ENCODE data around the gene MFN1. TPM values are rescaled to one million over a fixed set of nuclear protein-coding genes. Genes with fewer than 3 reads are reported as not detected.
"Not testable (repeated sequence)": the region's sequence is repeated elsewhere in the genome, so short reads cannot be mapped to it uniquely, and the experiment has no call there.

Gene MFN1
- 30.1 TPM for polyA plus RNA-seq (2013, experiment 1 of 2; ENCODE audit: insufficient read length)
- 44.7 TPM for polyA plus RNA-seq (2013, experiment 2 of 2; ENCODE audit: insufficient read length)

DNA sequence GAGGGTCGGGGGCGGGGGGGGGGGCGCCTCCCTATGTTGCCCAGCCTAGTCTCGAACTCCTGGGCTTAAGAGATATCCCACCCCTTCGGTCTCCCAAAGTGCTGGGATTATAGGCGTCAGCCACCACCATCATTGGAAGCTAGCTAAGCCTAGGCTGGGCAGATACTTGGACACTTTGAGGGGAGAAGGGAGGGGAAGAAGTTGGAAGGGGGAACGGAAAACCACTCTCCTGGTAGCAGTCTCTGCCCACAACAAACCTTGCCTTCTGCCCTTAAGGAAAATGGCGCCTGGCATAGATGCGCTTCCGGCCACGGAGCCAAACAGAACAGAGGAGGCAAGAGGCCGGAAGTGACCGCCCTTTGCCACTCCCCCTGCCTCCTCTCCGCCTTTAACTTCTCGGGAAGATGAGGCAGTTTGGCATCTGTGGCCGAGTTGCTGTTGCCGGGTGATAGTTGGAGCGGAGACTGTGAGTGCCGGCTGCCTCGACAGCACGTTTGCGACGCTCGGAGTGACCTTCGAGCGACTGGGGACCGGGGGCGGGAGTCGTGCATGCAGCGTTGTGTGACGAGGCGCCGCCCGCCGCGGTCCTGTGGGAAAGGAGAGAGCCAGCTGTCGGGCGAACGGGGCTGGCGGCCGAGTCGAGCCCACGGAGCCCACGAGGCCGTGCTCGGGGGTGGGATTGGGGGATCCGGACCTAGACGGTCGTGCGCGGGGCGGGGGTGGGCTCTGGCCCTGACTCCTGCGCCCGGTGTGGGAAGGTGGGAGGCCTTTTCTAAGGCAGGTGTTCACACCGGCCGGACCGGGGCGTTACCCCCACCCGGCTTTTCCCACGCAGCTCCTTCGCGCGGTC is at the start of gene MFN1:
Gene MFN1, plus strand, starts transcription at position 365 of the 850 bp plus-strand sequence. CDS start 1,143 bp downstream, outside the sequence.
- DNase-seq = peak; percentile 97

DNA sequence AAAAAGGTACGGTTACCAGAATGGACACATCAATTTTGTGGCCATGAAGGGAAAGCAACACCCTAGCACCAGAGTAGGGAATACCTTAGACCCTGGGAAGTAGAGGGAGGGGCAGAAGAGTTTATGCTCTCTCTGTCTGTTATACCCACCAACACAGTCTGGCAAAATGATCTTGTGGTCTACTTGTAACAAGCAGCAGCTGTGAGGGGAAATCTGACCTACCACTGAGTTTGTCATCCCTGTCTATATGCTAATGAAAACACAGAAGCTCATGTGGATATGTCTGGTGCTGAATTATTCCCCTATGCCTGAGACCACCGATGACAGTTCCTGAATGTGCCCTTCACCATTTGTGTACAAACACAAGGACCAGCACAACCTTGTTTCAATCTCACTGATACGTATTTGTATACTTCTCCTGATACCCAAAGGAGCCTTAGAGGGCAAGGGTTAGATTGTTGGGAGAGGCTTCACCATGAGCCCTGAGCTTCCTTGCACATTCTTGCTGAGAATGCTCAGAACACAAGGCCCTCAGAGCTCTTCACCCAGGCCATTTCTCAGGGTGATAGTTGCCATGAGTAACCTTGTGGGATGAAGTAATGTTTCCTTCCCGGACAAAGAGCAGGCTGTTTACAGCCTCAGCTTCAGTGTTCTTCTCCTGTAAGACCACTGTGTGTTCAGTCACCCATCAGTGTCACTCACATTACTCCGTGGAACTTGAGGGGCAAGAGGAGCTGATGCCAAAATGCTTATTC is 49.4 kb upstream of the MFN1 start:
- DNase-seq = no peak

GRCh38 chr3:179299316-179299715 is 48.2 kb upstream of the MFN1 start:
- no peak for DNase-seq

- no peak for DNase-seq
Observed at GRCh38 chr3:179299999-179300613, 47.4 kb upstream of the MFN1 start.

- DNase-seq = no peak
Observed at GRCh38 chr3:179301645-179302044, 45.9 kb upstream of the MFN1 start.

DNA sequence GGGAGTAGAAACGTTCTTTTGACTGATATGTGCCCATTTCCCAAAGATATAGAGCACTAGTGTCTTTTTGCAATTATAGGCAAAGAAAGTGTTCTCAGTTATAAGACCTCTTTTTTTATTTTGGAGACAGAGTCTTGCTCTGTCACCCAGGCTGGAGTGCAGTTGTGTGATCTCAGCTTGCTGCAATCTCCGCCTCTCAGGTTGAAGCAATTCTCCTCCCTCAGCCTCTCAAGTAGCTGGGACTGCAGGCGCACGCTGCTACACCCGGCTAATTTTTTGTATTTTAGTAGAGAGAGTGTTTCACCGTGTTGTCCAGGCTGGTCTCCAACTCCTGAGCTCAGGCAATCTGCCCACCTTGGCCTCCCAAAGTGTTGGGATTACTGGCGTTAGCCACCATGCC is 45.4 kb upstream of the MFN1 start:
- no peak for DNase-seq

DNA sequence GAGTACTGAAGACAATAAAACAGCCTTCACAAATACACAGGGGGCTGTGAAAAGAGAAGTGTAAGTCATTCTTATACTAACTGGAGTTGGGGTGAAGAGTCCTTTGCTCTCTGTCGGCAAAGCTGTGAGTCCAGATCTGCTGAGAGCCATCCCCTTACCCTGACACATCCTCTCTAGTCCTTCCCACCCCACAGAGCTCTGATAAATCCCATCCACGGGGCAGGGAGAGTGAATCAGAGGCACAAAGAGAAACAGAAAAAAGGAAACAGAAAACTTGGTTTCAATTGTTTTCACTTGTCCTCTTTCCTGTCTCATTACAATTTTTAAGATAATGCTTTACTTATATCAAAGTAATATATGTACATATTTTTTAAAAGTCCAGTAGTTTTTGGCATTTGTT is 42.9 kb upstream of the MFN1 start:
- DNase-seq = peak; percentile 22

DNA sequence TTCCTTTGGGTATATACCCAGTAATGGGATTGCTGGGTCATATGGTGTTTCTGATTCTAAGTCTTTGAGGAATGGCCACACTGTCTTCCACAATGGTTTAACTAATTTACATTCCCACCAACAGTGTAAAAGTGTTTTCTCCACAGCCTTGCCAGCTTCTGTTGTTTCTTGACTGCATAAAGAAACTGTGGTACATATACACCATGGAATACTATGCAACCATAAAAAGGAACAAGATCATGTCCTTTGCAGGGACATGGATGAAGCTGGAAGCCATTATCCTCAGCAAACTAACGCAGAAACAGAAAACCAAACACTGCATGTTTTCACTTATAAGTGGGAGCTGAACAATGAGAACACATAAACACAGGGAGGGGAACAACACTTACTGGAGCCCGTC is 40.1 kb upstream of the MFN1 start:
- not testable (repeated sequence) for DNase-seq

DNA sequence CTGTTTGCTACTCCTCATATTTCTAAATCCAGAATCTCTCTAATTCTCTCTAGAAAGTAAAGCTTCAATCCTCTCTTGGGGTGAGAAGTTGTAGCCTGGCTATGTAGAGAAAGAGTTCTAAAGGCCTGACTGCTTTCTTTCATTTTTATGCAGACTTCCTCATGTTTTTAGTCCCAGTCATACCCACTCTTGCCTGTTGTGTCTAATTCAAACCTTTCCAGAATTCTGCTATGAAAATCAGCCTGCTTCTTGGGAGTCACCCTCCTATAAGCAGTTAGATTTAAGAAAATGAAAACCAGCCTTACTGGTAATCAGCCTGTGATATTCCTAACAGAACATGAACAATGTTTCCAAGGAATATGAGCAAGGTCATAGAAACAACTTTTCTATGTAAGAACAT is 39.5 kb upstream of the MFN1 start:
- DNase-seq = no peak

GRCh38 chr3:179309225-179310078 is 38.1 kb upstream of the MFN1 start:
- no peak for DNase-seq

GRCh38 chr3:179318876-179319275 is 28.6 kb upstream of the MFN1 start:
- DNase-seq = no peak

DNA sequence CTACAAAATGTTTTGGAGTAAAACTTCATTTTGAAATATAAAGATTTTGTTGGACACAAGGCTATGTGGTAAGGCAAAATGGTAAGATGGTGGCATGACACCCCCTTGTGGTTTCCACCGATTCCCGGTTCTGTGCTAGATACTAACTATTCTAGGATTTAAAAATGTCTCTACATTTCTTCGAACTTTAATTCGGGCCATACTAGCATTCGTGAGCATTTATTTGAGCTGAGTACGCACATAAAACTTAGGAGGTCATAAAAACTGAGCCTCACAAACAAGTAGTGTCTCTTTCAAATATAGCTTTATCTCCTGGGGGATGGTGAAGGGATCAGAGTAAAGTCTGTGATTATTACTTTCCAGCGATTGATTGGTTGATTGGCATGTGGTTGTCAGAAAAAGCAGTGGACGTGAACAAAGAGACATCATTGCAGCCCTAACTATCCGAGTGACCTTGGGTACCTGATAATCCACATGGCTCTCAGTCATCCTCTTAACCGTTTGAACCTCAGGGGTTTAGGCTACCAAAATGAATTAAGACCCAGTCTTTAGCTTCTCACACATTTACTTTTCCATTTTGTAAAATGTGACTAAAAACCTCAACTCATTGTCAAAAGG is 25.7 kb upstream of the MFN1 start:
- DNase-seq = peak; percentile 54

- peak; percentile 89 for DNase-seq
Observed at GRCh38 chr3:179322286-179323196, 25.0 kb upstream of the MFN1 start, which contains the start of gene ZNF639. Gene ZNF639 (plus strand): TSS chr3:179323031. CDS start chr3:179328294, 5,263 bp downstream.

- DNase-seq = peak; percentile 77
Observed at GRCh38 chr3:179323197-179324110, 24.1 kb upstream of the MFN1 start.

GRCh38 chr3:179324270-179324754 is 23.2 kb upstream of the MFN1 start:
- peak; percentile 37 for DNase-seq

GRCh38 chr3:179330438-179330837 is 17.1 kb upstream of the MFN1 start:
- no peak for DNase-seq

DNA sequence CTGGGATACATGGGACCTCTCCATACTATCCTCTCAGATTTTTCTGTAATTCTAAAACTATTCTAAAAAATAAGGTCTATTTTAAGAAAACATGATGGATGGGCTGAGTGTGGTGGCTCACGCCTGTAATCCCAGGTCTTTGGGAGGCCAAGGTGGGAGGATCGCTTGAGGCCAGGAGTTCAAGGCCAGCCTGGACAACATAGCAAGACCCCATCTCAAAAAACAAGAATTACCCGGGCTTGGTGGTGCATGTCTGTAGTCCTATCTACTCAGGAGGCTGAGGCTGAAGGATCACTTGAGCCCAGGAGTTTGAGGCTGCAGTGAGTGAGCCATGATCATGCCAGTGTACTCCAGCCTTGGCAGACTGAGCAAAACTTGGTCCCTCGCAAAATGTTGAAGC is 15.3 kb upstream of the MFN1 start:
- no peak for DNase-seq

DNA sequence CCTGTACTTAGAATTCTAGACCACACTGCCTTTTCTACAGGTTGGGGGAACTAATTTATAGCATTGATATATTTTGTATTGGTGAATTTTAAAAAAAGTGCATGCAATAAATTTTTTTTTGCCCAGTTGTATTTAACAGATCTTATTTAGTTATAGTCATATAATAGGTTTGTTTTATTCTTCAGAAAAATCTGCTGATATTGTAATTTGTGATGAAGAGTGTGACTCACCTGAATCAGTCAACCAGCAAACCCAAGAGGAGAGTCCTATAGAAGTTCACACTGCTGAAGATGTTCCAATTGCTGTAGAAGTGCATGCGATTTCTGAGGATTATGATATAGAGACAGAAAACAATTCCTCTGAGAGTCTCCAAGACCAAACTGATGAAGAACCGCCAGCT is 14.4 kb upstream of the MFN1 start:
- no peak for DNase-seq

DNA sequence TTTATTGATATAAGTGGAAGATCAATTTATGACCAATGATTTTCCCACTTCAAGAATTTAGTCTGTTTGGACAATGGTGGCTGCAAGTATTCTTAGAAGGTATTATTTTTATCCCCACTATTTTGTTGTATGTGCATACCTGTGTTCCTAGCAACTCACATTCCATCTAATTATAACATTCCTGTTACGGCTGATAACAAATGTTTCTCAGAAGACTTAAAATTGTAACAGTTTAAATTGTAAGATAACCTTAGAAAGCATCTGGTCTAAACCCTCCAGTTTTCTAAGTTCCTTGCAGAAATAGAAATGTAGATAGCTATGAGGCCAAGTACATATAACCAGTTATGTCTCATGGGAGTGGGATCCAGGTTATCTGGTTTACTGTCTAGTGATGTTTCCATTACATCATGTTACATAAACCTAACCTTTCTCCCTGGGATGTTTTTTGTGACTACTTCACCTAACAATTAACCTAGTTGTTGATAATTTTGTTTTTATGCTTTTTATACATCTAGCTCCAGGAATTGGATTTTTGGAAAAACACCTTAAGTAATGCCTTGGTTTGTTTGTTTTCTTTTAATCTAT is 11.1 kb upstream of the MFN1 start:
- DNase-seq = no peak

Measured in fibroblast of skin of back (primary cell).